HG03039 (cell line): ENCODE data around the gene NPLOC4.

Experiments
- ATAC-seq: cut with Tn5 transposase; IDR thresholded peaks from one replicate; pipeline ENCODE4 v1.9.1; 2021; ENCODE audit warnings: mild to moderate bottlenecking, moderate library complexity; ENCODE audit not compliant: unreplicated experiment

Gene NPLOC4

DNA sequence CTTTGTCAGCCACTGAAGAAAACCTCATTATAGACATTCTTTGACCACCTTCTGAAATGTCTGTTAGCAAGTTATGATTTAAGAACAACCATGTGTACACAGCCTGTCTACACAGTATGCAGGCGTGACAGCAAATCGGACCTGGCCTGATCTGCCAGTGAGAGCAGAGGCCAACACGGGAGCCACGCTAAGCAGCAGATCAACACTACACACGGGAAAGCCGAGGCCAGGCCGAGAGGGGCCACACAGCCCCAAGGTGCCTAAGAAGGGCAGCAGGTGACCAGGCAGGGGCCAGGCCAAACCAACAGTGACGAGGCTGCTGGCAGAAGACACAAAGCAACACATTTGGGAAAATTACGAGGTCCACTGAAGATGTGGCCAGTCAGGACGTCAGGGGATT is 68.5 kb downstream of the NPLOC4 start:
- ATAC-seq, result no peak

DNA sequence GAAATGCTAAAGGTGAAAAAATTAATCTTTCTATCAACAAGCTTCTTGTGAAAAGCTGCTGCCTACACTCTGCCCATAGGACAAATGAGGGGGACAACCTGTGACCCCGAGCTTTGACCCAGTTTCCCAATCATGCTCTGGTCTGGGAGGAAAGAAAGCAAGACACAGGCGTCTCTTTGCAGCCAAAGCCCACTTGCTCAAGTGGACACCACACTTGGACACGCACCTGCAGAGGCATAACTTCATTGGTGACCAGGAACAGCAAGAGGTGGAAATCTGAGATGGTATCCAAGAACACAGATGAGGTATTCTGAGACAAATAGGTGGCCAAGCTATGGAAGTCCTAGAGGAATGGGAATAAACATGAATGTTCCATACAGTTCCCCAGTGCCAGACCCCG is 69.7 kb downstream of the NPLOC4 start:
- no peak for ATAC-seq

DNA sequence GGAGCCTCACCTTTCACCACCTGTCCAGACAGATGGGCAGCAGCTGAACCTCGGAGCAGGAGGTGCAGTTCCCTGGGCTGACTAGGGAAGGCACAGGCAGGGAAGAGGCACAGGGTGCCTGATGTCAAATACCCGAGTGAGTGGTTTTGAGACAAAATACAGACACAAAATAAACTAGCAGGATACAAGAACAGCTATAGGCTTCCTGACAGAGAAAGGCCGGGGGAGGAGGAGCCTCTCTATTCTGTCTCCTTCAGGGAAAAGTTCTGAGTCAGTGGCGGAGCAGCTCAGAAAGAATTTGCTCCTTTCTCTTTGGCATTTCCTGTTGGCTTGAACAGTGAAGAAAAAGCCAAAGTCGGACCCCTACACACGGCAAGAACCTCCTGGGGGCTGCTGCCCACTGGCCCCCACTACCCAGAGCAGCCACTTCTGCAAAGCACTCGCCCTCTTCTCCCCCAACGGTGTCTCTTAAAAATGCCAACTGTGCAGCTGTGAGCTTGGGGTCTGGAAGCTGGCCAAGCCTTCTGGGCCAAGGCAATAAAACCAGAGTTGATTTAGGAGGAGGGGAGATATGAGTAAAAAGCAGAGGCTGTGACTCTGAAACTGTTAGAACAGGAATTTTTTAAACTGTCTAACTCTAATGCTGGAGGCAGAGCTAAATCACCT is 70.3 kb downstream of the NPLOC4 start:
- ATAC-seq, result no peak

DNA sequence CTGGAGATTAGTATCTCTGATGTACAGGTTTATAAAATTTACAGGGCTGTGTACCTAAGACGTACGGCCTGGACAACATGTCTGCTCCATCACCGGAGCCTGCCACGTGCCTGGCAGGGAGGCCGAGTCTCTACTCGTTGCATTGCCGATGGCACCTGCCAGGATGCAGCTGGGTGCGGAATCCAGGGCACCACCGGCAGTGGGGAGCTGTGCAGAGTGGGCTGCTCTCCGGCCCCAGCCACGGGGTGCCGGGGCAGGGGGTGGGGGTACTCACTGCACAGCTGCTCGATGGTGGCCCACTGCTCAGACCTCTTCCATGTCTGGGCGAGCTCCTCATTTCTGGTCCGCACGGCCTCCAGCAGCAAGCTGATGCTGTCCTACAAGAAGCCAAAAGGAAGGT is 71.7 kb downstream of the NPLOC4 start:
- no peak for ATAC-seq

DNA sequence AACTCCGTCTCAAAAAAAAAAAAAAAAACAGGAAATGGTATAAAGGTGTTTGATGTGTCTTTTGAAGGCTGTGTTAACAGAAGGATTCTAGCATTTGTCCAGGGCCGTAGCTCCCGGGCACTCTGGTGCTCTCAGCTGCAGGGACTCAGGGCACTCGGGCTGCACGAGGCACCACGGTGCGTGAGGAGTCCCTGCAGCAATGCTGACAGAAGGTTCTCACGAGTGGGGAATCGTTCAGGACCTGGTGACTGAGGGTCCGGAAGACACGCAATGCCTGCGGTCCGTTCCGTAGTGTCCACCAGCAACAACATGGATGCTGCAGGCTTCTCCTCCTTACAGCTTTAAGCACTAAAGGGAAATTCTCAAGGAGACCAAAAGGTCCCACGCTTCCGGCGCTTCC is 72.1 kb downstream of the NPLOC4 start:
- ATAC-seq, result no peak

DNA sequence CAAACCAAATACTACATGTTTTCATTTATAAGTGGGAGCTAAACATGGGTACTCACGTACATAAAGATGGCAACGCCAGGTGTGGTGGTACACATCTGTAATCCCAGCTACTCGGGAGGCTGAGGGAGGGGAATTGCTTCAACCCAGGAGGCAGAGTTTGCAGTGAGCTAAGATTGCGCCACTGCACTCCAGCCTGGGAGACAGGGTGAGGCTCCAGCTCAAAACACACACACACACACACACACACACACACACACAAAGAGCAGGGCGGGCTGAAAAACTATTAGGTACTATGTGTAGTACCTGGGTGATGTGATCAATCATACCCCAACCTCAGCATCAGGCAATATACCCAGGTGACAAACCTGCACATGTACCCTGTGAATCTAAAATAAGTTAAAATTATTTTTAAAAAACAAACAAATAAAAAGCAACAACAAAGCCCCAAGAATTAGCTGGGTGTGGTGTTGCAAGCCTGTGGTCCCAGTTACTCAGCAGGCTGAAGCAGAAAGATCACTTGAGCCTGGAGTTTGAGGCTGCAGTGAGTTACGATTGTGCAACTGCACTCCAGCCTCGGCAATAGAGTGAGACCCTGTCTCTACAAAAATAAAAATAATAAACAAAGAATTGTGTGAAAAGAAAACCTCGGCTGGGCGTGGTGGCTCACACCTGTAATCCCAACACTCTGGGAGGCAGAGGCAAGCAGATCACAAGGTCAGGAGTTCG is 72.9 kb downstream of the NPLOC4 start:
- ATAC-seq, result no peak

DNA sequence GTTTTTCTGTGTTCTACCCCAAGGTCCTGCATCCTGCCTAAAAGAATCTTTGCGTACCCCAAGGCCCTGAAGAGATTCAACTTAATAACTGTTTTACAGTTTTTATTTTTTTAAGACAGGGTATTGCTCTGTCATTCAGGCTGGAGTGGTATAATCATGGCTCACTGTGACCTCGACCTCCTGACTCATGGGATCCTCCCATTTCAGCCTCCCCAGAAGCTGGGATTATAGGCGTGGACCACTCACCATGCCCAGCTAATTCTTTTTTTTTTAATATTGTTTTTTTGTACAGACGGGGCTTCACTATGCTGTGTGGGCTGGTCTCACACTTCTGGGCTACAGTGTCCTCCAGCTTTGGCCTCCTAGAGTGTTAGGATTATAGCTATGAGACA is 75.4 kb downstream of the NPLOC4 start:
- no peak for ATAC-seq

DNA sequence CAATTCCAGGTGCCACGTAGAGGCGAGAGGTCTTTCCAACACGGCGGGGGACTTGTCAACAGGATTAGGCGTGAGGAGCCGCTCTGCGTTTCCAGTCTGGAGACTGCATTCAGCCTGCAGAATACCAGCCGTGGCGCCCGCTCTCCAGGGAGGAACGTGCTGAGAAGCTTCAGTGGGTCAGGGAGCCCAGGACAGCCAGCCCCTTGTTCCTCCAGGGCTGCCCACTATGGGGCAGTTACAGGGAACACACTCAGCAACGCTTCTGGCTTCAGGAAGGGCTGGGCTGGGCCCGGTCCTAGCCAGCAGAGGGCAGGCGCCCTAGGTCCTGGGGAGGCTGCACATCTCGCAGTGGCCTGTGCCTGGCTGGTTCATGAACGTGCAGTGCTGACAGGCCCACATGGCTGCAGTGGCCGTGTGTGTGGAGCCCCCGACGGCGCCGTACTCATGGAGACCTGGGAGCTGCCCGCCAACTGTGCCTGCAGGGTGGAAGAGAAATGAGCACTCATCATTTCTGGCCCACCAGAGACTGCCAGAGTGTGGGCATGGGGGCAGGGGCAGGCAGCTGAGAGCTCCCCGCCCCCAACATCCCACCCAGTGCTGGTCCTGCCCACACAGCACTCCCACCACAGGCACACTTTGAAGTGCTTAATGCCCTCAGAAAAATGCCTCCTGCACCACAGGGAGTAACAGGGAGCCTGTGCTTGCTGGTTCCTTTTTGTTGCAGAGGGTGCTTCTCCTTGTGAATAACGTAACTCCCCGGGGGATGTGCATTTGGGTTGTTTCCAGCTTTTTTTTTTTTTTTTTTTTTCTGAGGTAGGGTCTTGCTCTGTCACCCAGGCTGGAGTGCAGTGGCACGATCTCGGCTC is 77.7 kb downstream of the NPLOC4 start:
- no peak for ATAC-seq

DNA sequence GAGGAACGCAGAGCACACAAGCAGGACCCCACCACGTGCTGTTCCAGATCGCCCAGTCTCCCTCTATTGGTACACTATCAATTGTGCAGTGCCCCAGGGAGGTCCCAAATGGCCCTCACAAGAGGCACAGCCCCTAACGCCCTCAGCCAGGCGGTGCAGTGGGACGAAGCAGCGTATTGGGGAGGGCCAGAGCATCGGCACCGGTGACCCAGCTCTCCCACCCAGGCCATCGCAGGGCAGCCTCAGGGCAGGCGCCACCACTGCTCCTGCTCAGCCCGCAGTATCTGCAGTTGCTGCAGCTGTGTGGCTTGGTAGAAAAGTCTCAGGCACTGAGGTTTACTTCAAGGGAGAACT is 78.8 kb downstream of the NPLOC4 start:
- ATAC-seq, result no peak

DNA sequence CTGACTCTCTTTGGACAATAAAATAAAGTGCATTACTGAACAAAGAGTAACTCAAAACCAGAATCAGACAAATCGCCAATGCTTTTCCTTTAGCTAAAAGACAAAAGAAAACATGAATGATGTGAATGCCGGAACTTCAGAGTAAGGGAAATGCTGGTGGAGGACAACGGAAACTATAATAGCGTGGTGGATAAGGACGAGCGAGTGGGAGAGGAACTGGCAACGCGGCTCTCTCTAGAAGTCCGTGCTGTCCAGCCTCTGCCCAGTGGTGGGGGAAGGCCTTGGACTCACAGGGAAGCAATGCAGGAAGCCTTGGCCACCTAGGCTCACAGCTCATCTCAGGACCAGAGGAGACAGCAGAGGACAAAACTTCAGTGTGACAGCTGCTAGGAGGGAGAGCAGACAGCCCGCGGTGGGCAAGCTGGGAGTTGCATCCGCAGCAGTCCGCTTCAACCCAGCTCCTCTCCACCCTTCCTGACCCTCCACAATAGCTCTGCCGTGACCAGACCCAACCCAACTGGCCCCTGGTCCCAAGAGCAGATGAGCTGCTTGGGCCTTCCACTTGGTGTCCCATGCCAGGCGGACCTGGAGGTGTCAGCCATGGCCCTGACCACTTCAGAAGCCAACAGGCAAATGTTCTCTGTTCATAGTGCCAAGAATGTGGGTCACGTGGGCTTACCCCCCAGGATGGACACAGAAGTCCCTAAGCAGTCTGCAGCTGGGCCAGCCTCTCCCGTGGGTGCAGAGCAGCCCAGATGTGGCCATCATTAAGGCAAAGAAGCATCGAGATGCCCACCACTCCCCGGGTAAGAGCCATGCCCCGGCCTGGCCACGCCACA is 79.4 kb downstream of the NPLOC4 start:
- ATAC-seq, result no peak

DNA sequence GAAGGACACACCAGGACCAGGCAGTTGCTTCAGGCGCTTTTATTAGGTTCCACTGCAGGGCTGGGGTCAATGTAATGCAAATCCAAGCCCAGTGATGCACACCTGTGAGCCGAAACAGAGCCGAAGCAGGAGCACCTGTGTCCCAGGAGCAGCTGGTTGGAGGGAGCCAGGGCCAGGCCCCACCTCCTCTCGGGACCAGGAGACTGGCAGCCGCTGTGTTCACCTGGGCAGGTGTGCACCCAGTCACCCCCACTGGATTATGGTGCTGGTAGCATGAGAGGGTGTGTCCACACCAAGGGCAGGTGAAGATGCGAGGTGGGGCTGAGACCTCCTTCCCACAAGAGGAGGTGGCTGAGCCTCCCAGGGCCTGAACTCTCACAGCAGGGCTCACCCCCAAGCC is 80.0 kb downstream of the NPLOC4 start:
- ATAC-seq, result no peak

DNA sequence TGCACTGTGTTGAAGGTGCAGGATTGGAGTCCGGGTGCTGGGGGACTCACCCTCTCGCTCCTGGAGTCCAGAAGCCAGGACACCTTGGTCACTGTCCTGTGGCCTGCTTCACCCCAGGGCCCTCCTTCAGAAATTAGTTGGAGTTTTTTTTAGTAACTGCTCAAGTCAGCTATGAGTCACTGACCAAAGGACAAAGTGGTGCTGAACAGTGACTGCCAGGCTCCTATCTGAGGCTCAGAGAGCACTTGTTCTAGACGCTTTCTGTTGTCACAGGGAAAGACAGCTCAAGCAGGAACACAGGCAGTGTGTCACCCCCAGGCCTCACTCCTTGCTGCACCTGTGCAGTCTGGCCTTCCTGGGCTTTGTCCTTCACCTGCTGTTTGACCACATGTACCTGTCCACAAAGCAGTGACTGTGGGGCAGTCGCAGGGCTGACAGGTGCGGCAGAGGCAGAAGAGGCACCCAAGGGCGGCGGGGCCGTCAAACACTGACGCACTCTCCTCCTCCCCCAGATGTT is 80.7 kb downstream of the NPLOC4 start:
- no peak for ATAC-seq

DNA sequence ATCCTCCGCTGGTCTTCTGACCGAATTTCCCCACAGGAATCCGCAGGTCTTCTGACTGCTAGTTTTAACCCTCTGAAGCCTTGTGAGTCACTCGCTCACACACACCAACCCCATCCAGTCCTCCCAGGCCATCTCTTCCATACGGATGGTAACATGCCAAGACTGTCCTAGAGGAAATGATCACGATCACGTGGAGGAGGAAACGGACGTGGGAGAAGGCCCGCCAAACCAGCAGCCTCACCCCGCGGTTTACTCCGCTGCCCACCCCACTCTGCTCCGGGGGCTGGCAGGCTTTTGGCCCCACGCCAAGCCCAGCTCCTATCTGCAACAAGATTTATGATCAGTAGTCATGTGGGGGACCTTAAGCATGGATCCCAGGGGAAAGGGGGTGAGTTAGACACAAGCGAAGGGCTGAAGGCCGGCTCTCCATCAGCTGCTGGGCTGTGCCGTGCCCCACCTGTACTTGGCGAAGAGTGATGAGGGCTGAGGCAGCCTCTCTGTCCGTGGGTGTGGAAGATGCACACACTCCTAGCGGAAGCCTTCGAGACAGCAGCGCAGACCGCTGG is 83.2 kb downstream of the NPLOC4 start:
- ATAC-seq, result no peak

DNA sequence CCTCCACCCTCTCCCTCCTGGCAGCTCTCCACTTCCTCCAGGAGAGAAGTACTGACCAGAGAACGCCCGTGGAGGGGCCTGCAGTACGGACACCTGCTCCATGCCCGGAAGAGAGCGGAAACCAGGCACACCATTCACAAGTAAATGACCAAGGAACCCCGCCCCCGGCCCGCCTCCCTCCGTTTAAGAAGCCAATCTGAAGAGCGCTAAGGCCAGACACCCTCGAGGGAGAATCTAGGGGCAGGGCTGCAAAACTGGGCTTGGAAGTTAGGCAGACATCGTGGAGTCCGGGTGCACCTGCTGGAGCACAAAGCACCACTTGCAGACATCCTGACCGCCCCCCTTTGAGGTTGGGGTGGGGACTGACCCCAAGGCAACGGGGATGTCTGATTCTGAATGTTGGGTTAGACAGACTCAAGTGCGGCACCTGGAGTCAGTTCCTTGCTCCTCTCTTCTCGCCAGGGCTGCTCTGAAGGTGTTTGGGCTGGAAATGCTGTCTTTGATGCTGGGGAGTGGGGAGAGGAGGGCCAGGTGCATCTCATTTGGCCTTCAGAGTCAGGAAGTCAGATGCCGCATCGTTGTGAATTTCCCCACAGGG is 83.8 kb downstream of the NPLOC4 start:
- ATAC-seq, result peak; percentile 28

DNA sequence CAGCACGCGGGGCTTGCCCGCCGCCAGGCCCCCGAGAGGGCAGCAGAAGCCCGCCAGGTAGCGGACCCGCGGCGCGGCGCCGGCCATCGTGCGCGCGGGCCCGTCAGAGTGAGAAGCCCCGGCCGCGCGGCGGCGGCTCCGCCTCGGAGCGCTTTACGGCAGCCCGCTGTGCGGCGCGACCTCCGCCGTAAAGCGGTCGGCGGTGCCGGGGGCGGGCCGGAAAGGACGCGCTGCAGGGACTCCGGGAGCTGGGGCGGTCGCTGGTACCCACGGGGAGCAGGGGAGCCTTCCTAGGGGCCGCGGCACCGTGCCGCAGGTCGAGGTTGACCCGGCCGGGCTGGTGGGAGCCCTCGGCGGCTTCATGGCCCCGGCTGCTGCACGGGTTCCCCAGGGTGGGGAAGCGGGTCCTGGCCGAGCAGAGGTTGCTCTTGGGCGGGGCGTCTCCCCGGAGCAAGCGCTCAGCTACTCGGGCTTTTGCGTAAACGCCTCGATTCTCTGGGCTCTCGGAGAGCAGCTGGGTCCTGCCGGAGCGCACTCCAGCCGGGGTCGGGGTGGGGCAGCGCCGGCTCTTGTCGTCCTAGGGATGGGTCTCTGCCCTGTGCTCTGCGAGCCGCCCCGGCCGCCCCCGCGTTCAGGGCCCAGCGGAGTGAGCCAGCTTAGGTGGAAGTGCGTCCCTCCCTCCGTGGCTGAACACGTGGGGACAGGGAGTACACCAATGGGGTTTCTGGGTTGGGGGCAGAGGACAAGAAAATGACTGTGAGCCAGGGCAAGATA is 84.5 kb downstream of the NPLOC4 start, which contains the start of gene FAAP100:
Gene FAAP100 (minus strand): TSS at position 110 of the 774 bp plus-strand sequence. CDS start 23 bp downstream, at position 87.
- ATAC-seq, result peak; percentile 38

DNA sequence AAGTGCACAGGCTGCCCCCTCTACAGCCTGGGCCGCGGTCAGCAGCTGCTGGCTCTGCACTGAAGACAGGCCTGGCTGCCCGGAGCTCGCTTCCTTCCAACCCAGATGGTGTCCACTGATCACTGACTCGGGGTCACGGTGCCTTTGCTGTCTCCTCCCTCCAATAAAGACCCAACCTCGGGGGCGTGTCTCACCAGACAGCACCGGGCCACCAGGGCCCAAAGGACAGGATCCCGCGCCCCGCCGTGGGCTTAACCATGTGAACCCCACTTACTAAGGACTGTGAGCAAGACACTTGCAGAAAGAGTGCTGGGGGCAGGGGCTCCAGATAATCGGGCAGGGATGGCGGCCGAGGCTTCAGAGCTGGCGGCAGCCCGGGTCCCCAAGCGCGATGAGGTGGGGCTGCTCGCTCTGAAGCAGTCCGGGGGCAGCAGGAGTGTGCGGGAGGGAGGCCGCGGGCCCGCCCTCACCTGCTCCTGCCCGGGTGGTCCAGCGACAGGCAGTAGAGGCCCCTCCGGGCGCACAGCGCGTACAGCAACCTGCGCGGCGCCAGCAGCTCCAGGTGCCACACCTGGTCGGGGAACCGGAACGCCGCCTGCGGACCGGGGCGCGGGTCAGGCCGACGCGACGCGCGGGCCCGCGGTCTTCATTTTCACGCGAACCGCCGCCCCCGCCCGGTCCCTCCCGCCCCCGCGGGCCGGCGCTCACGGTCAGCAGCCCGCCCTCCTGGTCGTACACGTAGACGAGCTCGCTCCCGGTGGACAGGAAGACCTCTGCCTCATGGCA is 85.3 kb downstream of the NPLOC4 start:
- ATAC-seq, result peak; percentile 6

DNA sequence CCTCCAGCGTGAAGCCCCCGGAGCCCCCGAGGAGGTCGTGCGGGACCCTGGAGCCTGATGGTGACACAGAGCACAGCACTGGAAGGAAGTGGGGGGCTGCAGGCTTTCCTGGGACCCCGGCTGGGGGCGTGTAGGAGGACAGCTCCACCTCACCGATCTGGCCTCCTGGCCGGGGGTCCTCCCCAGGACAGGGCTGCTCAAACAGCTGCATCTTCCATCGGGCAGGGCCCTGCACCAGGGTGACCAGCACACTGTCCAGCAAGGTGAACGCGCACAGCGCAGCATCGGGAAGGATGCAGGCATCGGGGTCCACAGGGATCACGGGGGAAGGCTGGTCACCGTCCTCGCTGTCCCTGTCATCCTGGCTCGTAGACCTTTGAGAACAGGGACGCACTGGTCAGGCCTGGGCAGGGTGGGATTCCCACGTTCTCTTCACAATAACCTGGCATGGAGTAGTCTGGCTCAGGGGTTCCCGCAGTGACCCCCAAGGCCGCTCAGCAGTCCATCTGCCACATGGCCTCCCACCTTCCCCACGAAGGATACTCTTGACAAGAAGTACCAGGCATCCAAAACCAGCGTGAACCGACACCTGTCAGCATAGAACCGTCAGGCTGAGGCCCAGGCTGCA is 86.0 kb downstream of the NPLOC4 start:
- no peak for ATAC-seq

DNA sequence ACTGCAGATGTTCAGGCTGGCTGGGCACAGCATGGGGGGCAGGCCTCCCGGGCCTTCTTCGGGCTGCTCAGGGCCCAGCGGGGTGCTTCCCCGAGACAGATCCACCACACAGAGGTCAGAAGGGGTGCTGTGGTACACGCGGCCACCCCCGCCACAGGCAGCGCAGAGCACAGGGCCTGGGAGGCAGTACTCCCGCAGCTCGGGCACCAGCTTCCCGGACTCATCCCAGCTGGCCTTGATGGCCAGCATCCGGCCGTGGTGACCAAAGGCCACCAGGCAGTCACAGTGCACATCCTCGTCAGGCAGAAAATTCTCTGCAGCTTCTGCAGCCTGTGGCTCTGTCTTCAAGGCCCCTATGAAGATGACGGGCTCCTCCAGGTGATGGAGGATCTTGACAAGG is 86.6 kb downstream of the NPLOC4 start:
- ATAC-seq, result no peak
